Dendritic cell treated with granulocyte-macrophage colony-stimulating factor and Interleukin-4, amounts not matched to agents 40 ng/mL and 50 ng/mL, for 4 days (primary cell): ENCODE measurements around the gene KIAA2012.

Source experiments
- H3K27ac Mint-ChIP-seq: one replicate; pipeline ENCODE4 v1.8.0; 2022; ENCODE audit warnings: mild to moderate bottlenecking, mixed read lengths
- H3K27me3 Mint-ChIP-seq: one replicate; pipeline ENCODE4 v1.8.0; 2022; ENCODE audit warnings: mild to moderate bottlenecking, mixed read lengths
- H3K36me3 Mint-ChIP-seq: one replicate; pipeline ENCODE4 v1.8.0; 2022; ENCODE audit warnings: low read depth, mixed read lengths
- H3K4me1 Mint-ChIP-seq: one replicate; pipeline ENCODE4 v1.8.0; 2022; ENCODE audit warnings: low read depth, mixed read lengths
- H3K4me3 Mint-ChIP-seq: one replicate; pipeline ENCODE4 v1.8.0; 2022; ENCODE audit warnings: mild to moderate bottlenecking, moderate library complexity, mixed read lengths
- H3K9me3 Mint-ChIP-seq: one replicate; pipeline ENCODE4 v1.8.0; 2022; ENCODE audit warnings: mixed read lengths
- intact Hi-C: fragments of 100-400 bp; cut with micrococcal nuclease; formaldehyde crosslinking; loops from one replicate; pipeline ENCODE4 v1.15.0; 2022

KIAA2012 gene

GRCh38 chr2:202105025-202105424 is 32.0 kb downstream of the KIAA2012 start:
- Mint-ChIP-seq H3K36me3 (no peaks in the 10 kb centered on the region), H3K4me1 (peaks cover 23% of the 10 kb centered on the region), H3K27ac (peak overlapping the region; percentile 3), H3K9me3 (no peaks in the 10 kb centered on the region), H3K4me3 (no peak overlapping the region), H3K27me3 (peaks cover 15% of the 10 kb centered on the region)
- intact Hi-C loops: no loop called here

GRCh38 chr2:202108345-202108744 is 35.3 kb downstream of the KIAA2012 start:
- peaks cover 19% of the 10 kb centered on the region for H3K27me3 Mint-ChIP-seq
- H3K4me3 Mint-ChIP-seq: no peak overlapping the region
- H3K27ac Mint-ChIP-seq: no peak overlapping the region
- H3K9me3 Mint-ChIP-seq: no peaks in the 10 kb centered on the region
- intact Hi-C loops: no loop called here
- no peaks in the 10 kb centered on the region for H3K36me3 Mint-ChIP-seq
- H3K4me1 Mint-ChIP-seq: peaks cover 25% of the 10 kb centered on the region

- intact Hi-C loops: no loop called here
- Mint-ChIP-seq H3K9me3 (no peaks in the 10 kb centered on the region), H3K36me3 (no peaks in the 10 kb centered on the region), H3K27ac (no peak overlapping the region), H3K4me1 (peaks cover 22% of the 10 kb centered on the region), H3K4me3 (no peak overlapping the region), H3K27me3 (peaks cover 21% of the 10 kb centered on the region)
Measured at GRCh38 chr2:202109139-202109736, 36.2 kb downstream of the KIAA2012 start.

- Mint-ChIP-seq H3K27ac (no peak overlapping the region), H3K27me3 (peaks cover 19% of the 10 kb centered on the region), H3K9me3 (no peaks in the 10 kb centered on the region), H3K4me3 (no peak overlapping the region), H3K4me1 (peaks cover 21% of the 10 kb centered on the region), H3K36me3 (no peaks in the 10 kb centered on the region)
- intact Hi-C loops: no loop called here
Measured at GRCh38 chr2:202109737-202110184, 36.7 kb downstream of the KIAA2012 start.

GRCh38 chr2:202110491-202110890 is 37.4 kb downstream of the KIAA2012 start:
- peaks cover 17% of the 10 kb centered on the region for H3K27me3 Mint-ChIP-seq
- H3K27ac Mint-ChIP-seq: no peak overlapping the region
- H3K4me3 Mint-ChIP-seq: no peak overlapping the region
- no peaks in the 10 kb centered on the region for H3K36me3 Mint-ChIP-seq
- intact Hi-C loops: no loop called here
- no peaks in the 10 kb centered on the region for H3K9me3 Mint-ChIP-seq
- peaks cover 24% of the 10 kb centered on the region for H3K4me1 Mint-ChIP-seq

GRCh38 chr2:202112041-202112440 is 39.0 kb downstream of the KIAA2012 start:
- H3K36me3 Mint-ChIP-seq: no peaks in the 10 kb centered on the region
- peaks cover 20% of the 10 kb centered on the region for H3K27me3 Mint-ChIP-seq
- H3K9me3 Mint-ChIP-seq: no peaks in the 10 kb centered on the region
- no peak overlapping the region for H3K27ac Mint-ChIP-seq
- intact Hi-C loops: no loop called here
- H3K4me1 Mint-ChIP-seq: peaks cover 36% of the 10 kb centered on the region
- no peak overlapping the region for H3K4me3 Mint-ChIP-seq

GRCh38 chr2:202113571-202114142 is 40.6 kb downstream of the KIAA2012 start:
- Mint-ChIP-seq H3K4me1 (peaks cover 36% of the 10 kb centered on the region), H3K27me3 (peaks cover 20% of the 10 kb centered on the region), H3K9me3 (no peaks in the 10 kb centered on the region), H3K36me3 (no peaks in the 10 kb centered on the region), H3K27ac (no peak overlapping the region), H3K4me3 (no peak overlapping the region)
- intact Hi-C loops: no loop called here

GRCh38 chr2:202114291-202114690 is 41.2 kb downstream of the KIAA2012 start:
- intact Hi-C loops: no loop called here
- Mint-ChIP-seq H3K4me1 (peaks cover 31% of the 10 kb centered on the region), H3K4me3 (no peak overlapping the region), H3K27me3 (peaks cover 20% of the 10 kb centered on the region), H3K9me3 (no peaks in the 10 kb centered on the region), H3K27ac (no peak overlapping the region), H3K36me3 (no peaks in the 10 kb centered on the region)

GRCh38 chr2:202114795-202115194 is 41.7 kb downstream of the KIAA2012 start:
- intact Hi-C loops: no loop called here
- Mint-ChIP-seq H3K4me1 (peaks cover 26% of the 10 kb centered on the region), H3K27ac (no peak overlapping the region), H3K9me3 (no peaks in the 10 kb centered on the region), H3K27me3 (peaks cover 16% of the 10 kb centered on the region), H3K4me3 (no peak overlapping the region), H3K36me3 (no peaks in the 10 kb centered on the region)

GRCh38 chr2:202115479-202115971 is 42.5 kb downstream of the KIAA2012 start:
- Mint-ChIP-seq H3K4me3 (no peak overlapping the region), H3K9me3 (peaks cover 5% of the 10 kb centered on the region), H3K36me3 (peaks cover 3% of the 10 kb centered on the region), H3K27me3 (peaks cover 13% of the 10 kb centered on the region), H3K27ac (no peak overlapping the region), H3K4me1 (peaks cover 25% of the 10 kb centered on the region)
- intact Hi-C loops: no loop called here

GRCh38 chr2:202116691-202117090 is 43.6 kb downstream of the KIAA2012 start:
- Mint-ChIP-seq H3K27ac (no peak overlapping the region), H3K4me3 (no peak overlapping the region), H3K9me3 (peaks cover 12% of the 10 kb centered on the region), H3K36me3 (peaks cover 9% of the 10 kb centered on the region), H3K4me1 (peaks cover 37% of the 10 kb centered on the region), H3K27me3 (peaks cover 13% of the 10 kb centered on the region)
- intact Hi-C loops: no loop called here

- Mint-ChIP-seq H3K27ac (no peak overlapping the region), H3K27me3 (peaks cover 11% of the 10 kb centered on the region), H3K9me3 (peaks cover 12% of the 10 kb centered on the region), H3K36me3 (peaks cover 9% of the 10 kb centered on the region), H3K4me1 (peaks cover 48% of the 10 kb centered on the region), H3K4me3 (no peak overlapping the region)
- intact Hi-C loops: no loop called here
Measured at GRCh38 chr2:202118168-202118567, 45.1 kb downstream of the KIAA2012 start.

GRCh38 chr2:202120828-202121227 is 47.8 kb downstream of the KIAA2012 start:
- H3K4me3 Mint-ChIP-seq: no peak overlapping the region
- peaks cover 9% of the 10 kb centered on the region for H3K27me3 Mint-ChIP-seq
- intact Hi-C loops: no loop called here
- peaks cover 47% of the 10 kb centered on the region for H3K4me1 Mint-ChIP-seq
- peak overlapping the region; percentile 87 for H3K27ac Mint-ChIP-seq
- peaks cover 9% of the 10 kb centered on the region for H3K36me3 Mint-ChIP-seq
- peaks cover 12% of the 10 kb centered on the region for H3K9me3 Mint-ChIP-seq

- H3K9me3 Mint-ChIP-seq: peaks cover 12% of the 10 kb centered on the region
- H3K27ac Mint-ChIP-seq: peak overlapping the region; percentile 87
- peak overlapping the region; percentile 0 for H3K4me3 Mint-ChIP-seq
- H3K27me3 Mint-ChIP-seq: peaks cover 6% of the 10 kb centered on the region
- peaks cover 9% of the 10 kb centered on the region for H3K36me3 Mint-ChIP-seq
- H3K4me1 Mint-ChIP-seq: peaks cover 41% of the 10 kb centered on the region
- intact Hi-C loops: no loop called here
Measured at GRCh38 chr2:202121532-202122162, 48.6 kb downstream of the KIAA2012 start.
